OCI-M1 (cell line): ENCODE measurements around the gene SPON2.

Experiments
- DNase-seq: peaks from one replicate; lab custom pipeline; 2025; lab: John Stamatoyannopoulos, UW

The SPON2 gene

GRCh38 chr4:1172971-1173757 is 781 bp upstream of the SPON2 start:
- DNase-seq, result no peak

GRCh38 chr4:1171311-1172227 is 814 bp downstream of the SPON2 start:
- DNase-seq, result no peak

GRCh38 chr4:1170976-1171310 is 1.4 kb downstream of the SPON2 start:
- no peak for DNase-seq

GRCh38 chr4:1170156-1170975 is 2.0 kb downstream of the SPON2 start:
- no peak for DNase-seq

GRCh38 chr4:1169691-1170096 is 2.7 kb downstream of the SPON2 start:
- no peak for DNase-seq

GRCh38 chr4:1169171-1169671 is 3.2 kb downstream of the SPON2 start:
- DNase-seq, result no peak

GRCh38 chr4:1168191-1169101 is 3.9 kb downstream of the SPON2 start:
- DNase-seq, result no peak

- DNase-seq, result peak; percentile 85
Observed at GRCh38 chr4:1167244-1167949, 5.0 kb downstream of the SPON2 start.

GRCh38 chr4:1166509-1167243 is 5.7 kb downstream of the SPON2 start:
- DNase-seq, result peak; percentile 16

GRCh38 chr4:1164956-1165545 is 7.3 kb downstream of the SPON2 start:
- DNase-seq, result no peak

- no peak for DNase-seq
Observed at GRCh38 chr4:1164444-1164843, 7.9 kb downstream of the SPON2 start.

GRCh38 chr4:1164040-1164439 is 8.3 kb downstream of the SPON2 start:
- no peak for DNase-seq

GRCh38 chr4:1160351-1160750 is 12.0 kb downstream of the SPON2 start:
- DNase-seq, result no peak

- DNase-seq, result no peak
Observed at GRCh38 chr4:1156069-1156468, 16.3 kb downstream of the SPON2 start.

- no peak for DNase-seq
Observed at GRCh38 chr4:1155314-1155713, 17.1 kb downstream of the SPON2 start.

- DNase-seq, result no peak
Observed at GRCh38 chr4:1154523-1155182, 17.7 kb downstream of the SPON2 start.

- no peak for DNase-seq
Observed at GRCh38 chr4:1154126-1154522, 18.3 kb downstream of the SPON2 start.

- no peak for DNase-seq
Observed at GRCh38 chr4:1153567-1154090, 18.8 kb downstream of the SPON2 start.

- no peak for DNase-seq
Observed at GRCh38 chr4:1152290-1152689, 20.1 kb downstream of the SPON2 start.
